T-helper 1 cell treated with Interleukin-12 subunit alpha and Interleukin-12 subunit beta and Interleukin-4 antibody, amounts not matched to agents 30 μg/mL and 1 μg/mL, for 36 hours (primary cell): ENCODE data around the gene NF1.
A peak's percentile ranks its signal among the peaks of the same experiment; 100 is the strongest.
"Not testable (repeated sequence)": the region's sequence is repeated elsewhere in the genome, so short reads cannot be mapped to it uniquely, and the experiment has no call there.

Source experiments
- H3K27ac Mint-ChIP-seq: one replicate; pipeline ENCODE4 v1.8.0; 2021; ENCODE audit warnings: mild to moderate bottlenecking, mixed read lengths
- H3K27me3 Mint-ChIP-seq: one replicate; pipeline ENCODE4 v1.8.0; 2021; ENCODE audit warnings: low read depth, mixed read lengths
- H3K36me3 Mint-ChIP-seq: one replicate; pipeline ENCODE4 v1.8.0; 2021; ENCODE audit warnings: low read depth, mixed read lengths
- H3K4me1 Mint-ChIP-seq: one replicate; pipeline ENCODE4 v1.8.0; 2021; ENCODE audit warnings: low read depth, mixed read lengths
- H3K4me3 Mint-ChIP-seq: one replicate; pipeline ENCODE4 v1.8.0; 2021; ENCODE audit warnings: mild to moderate bottlenecking, moderate library complexity, mixed read lengths
- H3K9me3 Mint-ChIP-seq: one replicate; pipeline ENCODE4 v1.8.0; 2021; ENCODE audit warnings: mixed read lengths

NF1 gene, protein sequence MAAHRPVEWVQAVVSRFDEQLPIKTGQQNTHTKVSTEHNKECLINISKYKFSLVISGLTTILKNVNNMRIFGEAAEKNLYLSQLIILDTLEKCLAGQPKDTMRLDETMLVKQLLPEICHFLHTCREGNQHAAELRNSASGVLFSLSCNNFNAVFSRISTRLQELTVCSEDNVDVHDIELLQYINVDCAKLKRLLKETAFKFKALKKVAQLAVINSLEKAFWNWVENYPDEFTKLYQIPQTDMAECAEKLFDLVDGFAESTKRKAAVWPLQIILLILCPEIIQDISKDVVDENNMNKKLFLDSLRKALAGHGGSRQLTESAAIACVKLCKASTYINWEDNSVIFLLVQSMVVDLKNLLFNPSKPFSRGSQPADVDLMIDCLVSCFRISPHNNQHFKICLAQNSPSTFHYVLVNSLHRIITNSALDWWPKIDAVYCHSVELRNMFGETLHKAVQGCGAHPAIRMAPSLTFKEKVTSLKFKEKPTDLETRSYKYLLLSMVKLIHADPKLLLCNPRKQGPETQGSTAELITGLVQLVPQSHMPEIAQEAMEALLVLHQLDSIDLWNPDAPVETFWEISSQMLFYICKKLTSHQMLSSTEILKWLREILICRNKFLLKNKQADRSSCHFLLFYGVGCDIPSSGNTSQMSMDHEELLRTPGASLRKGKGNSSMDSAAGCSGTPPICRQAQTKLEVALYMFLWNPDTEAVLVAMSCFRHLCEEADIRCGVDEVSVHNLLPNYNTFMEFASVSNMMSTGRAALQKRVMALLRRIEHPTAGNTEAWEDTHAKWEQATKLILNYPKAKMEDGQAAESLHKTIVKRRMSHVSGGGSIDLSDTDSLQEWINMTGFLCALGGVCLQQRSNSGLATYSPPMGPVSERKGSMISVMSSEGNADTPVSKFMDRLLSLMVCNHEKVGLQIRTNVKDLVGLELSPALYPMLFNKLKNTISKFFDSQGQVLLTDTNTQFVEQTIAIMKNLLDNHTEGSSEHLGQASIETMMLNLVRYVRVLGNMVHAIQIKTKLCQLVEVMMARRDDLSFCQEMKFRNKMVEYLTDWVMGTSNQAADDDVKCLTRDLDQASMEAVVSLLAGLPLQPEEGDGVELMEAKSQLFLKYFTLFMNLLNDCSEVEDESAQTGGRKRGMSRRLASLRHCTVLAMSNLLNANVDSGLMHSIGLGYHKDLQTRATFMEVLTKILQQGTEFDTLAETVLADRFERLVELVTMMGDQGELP (N-terminal part only)

GRCh38 chr17:31094600-31095235 is at the start of gene NF1:
Gene NF1, plus strand, starts transcription at chr17:31094977. Its CDS starts 333 bp downstream, at chr17:31095310.
- Mint-ChIP-seq H3K36me3 (no peaks in the 10 kb centered on the region), H3K9me3 (no peaks in the 10 kb centered on the region), H3K27me3 (no peaks in the 10 kb centered on the region), H3K4me3 (peak within 1 kb of the TSS; percentile 97), H3K27ac (peak within 1 kb of the TSS; percentile 92), H3K4me1 (peaks cover 18% of the 10 kb centered on the region)

GRCh38 chr17:31046856-31047425 is 47.8 kb upstream of the NF1 start:
- H3K27me3 Mint-ChIP-seq, result peaks cover 13% of the 10 kb centered on the region
- H3K36me3 Mint-ChIP-seq, H3K9me3 Mint-ChIP-seq, H3K4me3 Mint-ChIP-seq, H3K4me1 Mint-ChIP-seq, H3K27ac Mint-ChIP-seq: not testable (repeated sequence)

DNA sequence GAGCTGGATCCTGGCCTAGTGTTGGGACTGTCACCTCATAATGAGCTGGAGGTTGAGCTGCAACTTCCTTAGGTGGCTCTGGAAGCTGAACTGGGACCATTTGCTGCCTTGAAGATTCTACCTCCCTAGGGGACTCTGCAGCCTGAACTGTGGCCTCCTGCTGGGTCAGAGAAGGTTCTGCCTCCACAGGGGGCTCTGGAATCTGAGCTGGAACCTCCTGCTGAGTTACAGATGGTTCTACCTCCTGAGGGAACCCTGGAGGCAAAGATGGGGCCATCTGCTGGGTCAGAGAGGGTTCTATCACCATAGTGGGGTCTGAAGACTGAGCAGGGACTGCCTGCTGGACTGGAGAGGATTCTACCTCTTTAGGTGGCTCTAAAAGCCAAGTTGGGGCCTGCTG is 46.6 kb upstream of the NF1 start:
- Mint-ChIP-seq H3K4me3 (no peak overlapping the region), H3K4me1 (peaks cover 13% of the 10 kb centered on the region), H3K27ac (no peak overlapping the region), H3K9me3 (peaks cover 8% of the 10 kb centered on the region), H3K36me3 (peaks cover 1% of the 10 kb centered on the region), H3K27me3 (peaks cover 7% of the 10 kb centered on the region)

DNA sequence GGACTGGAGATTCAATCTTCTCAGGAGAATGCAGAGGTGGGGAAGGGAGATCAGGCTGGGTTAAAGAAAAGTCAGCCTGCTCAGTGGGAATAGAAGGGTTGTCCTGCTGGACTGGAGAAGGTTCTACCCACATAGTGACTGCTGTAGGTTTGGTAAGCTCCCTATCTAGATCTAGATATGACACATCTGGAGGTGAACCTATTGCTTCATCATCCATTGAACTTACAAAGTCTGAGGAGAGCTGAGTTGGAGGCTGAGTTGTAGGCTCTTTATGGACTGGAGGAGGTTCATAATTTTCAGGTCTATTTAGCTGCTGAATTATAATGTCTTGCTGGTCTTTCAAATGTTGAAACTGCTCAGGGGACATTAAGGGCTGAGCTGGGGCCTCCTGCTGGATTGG is 46.0 kb upstream of the NF1 start:
- no peak overlapping the region for H3K27ac Mint-ChIP-seq
- peaks cover 4% of the 10 kb centered on the region for H3K27me3 Mint-ChIP-seq
- H3K9me3 Mint-ChIP-seq, result peaks cover 8% of the 10 kb centered on the region
- H3K4me3 Mint-ChIP-seq, result no peak overlapping the region
- peaks cover 1% of the 10 kb centered on the region for H3K36me3 Mint-ChIP-seq
- peaks cover 13% of the 10 kb centered on the region for H3K4me1 Mint-ChIP-seq

GRCh38 chr17:31050948-31051347 is 43.8 kb upstream of the NF1 start:
- no peak overlapping the region for H3K4me3 Mint-ChIP-seq
- no peaks in the 10 kb centered on the region for H3K27me3 Mint-ChIP-seq
- H3K9me3 Mint-ChIP-seq, result peaks cover 8% of the 10 kb centered on the region
- H3K27ac Mint-ChIP-seq, result no peak overlapping the region
- H3K36me3 Mint-ChIP-seq, result peaks cover 1% of the 10 kb centered on the region
- H3K4me1 Mint-ChIP-seq, result peaks cover 13% of the 10 kb centered on the region

- H3K36me3 Mint-ChIP-seq, result peaks cover 1% of the 10 kb centered on the region
- peaks cover 13% of the 10 kb centered on the region for H3K4me1 Mint-ChIP-seq
- no peaks in the 10 kb centered on the region for H3K27me3 Mint-ChIP-seq
- no peak overlapping the region for H3K27ac Mint-ChIP-seq
- peaks cover 8% of the 10 kb centered on the region for H3K9me3 Mint-ChIP-seq
- no peak overlapping the region for H3K4me3 Mint-ChIP-seq
Observed at GRCh38 chr17:31051506-31051905, 43.3 kb upstream of the NF1 start.

GRCh38 chr17:31052187-31052889 is 42.4 kb upstream of the NF1 start:
- Mint-ChIP-seq H3K4me3 (no peak overlapping the region), H3K27ac (peak overlapping the region; percentile 78), H3K9me3 (peaks cover 8% of the 10 kb centered on the region), H3K36me3 (peaks cover 1% of the 10 kb centered on the region), H3K4me1 (peaks cover 13% of the 10 kb centered on the region), H3K27me3 (no peaks in the 10 kb centered on the region)

DNA sequence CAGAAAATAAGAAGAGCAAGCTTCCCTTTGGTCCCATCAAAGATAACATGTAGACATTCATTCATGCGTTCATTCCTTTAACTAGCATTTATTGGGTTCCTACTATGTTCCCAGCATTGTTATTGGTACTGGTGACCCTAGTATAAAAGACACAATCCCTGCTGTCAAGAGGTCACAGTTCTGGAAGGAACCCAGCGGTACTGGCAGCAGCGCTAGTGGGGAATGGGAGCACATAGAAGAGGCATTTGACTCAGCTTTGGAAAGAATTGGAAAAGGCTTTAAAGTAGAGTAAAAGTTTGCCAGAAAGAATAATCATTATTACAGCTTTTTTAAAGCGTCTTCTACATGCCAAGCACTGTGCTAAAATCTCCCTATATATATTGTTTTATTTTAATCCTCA is 41.7 kb upstream of the NF1 start:
- H3K4me3 Mint-ChIP-seq, result no peak overlapping the region
- H3K27ac Mint-ChIP-seq, result no peak overlapping the region
- H3K9me3 Mint-ChIP-seq, result peaks cover 8% of the 10 kb centered on the region

GRCh38 chr17:31054761-31055160 is 40.0 kb upstream of the NF1 start:
- H3K27ac Mint-ChIP-seq, result no peak overlapping the region
- H3K9me3 Mint-ChIP-seq, result peaks cover 8% of the 10 kb centered on the region
- H3K4me1 Mint-ChIP-seq, result peaks cover 13% of the 10 kb centered on the region
- peaks cover 1% of the 10 kb centered on the region for H3K36me3 Mint-ChIP-seq
- H3K27me3 Mint-ChIP-seq, result no peaks in the 10 kb centered on the region
- no peak overlapping the region for H3K4me3 Mint-ChIP-seq

More for the DNA sequence above, 41.7 kb upstream of the NF1 start:
- no peaks in the 10 kb centered on the region for H3K27me3 Mint-ChIP-seq
- peaks cover 13% of the 10 kb centered on the region for H3K4me1 Mint-ChIP-seq
- H3K36me3 Mint-ChIP-seq, result peaks cover 1% of the 10 kb centered on the region

DNA sequence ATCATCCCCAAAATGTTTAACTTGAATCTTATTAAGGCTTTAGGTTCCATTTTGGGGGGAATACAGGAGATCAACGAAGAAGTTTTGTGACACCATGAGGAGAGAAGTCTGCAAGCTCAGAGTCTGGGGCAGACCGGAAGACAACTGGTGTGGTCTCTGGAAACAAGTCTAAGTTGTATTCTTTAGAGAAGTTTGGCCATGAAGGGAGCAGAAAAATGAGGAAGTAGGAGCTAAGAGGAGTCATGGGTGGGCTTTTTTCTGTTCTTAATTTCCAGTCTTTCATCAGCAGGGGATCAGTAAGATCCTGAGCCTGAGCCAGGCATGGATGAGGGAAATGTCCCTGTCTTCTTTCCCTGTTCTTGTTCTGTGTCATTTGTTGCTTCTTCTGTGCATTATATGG is 35.8 kb upstream of the NF1 start:
- peaks cover 2% of the 10 kb centered on the region for H3K4me1 Mint-ChIP-seq
- no peak overlapping the region for H3K27ac Mint-ChIP-seq
- H3K9me3 Mint-ChIP-seq, result no peaks in the 10 kb centered on the region
- no peaks in the 10 kb centered on the region for H3K27me3 Mint-ChIP-seq
- H3K36me3 Mint-ChIP-seq, result no peaks in the 10 kb centered on the region
- no peak overlapping the region for H3K4me3 Mint-ChIP-seq

DNA sequence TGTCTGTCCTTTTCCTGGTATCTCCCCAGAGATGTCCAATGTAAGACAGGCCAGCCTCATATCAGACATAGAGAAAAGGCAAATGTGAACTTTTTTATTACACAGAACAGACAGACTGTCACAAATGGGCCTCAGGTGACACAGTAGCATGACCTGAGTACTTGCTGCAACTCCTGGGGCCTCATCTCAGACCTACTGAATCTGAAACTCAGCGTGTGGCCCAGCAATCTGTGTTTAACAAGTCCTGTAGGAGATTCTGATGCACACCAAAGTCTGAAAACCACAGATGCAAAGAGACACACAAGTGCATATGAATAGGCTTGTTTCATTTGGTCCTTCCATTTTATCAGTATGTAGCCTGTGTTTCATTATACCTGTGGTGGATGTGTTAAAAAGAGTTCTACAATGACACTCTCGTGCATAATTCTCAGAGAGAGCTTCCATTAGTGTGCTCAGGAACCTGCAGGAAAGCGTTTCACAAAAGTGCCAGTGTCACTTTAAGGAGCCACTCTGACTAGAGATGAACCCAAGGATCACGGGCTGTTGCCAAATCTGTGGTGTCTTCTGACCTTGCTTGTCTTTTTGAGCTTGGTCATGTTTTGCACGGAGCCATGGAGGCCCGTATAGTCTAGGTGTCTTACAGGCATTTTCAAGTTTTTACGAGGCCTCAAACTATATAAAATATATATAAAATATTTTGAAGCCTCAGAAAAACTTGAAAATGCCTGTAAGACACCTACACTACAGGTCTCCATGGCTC is 33.8 kb upstream of the NF1 start:
- Mint-ChIP-seq H3K4me3 (no peak overlapping the region), H3K36me3 (no peaks in the 10 kb centered on the region), H3K4me1 (peaks cover 2% of the 10 kb centered on the region), H3K27ac (no peak overlapping the region), H3K27me3 (peaks cover 6% of the 10 kb centered on the region), H3K9me3 (no peaks in the 10 kb centered on the region)

- peaks cover 6% of the 10 kb centered on the region for H3K27me3 Mint-ChIP-seq
- no peak overlapping the region for H3K4me3 Mint-ChIP-seq
- H3K27ac Mint-ChIP-seq, result no peak overlapping the region
- no peaks in the 10 kb centered on the region for H3K9me3 Mint-ChIP-seq
- no peaks in the 10 kb centered on the region for H3K36me3 Mint-ChIP-seq
- peaks cover 2% of the 10 kb centered on the region for H3K4me1 Mint-ChIP-seq
Observed at GRCh38 chr17:31061678-31062077, 33.1 kb upstream of the NF1 start.

DNA sequence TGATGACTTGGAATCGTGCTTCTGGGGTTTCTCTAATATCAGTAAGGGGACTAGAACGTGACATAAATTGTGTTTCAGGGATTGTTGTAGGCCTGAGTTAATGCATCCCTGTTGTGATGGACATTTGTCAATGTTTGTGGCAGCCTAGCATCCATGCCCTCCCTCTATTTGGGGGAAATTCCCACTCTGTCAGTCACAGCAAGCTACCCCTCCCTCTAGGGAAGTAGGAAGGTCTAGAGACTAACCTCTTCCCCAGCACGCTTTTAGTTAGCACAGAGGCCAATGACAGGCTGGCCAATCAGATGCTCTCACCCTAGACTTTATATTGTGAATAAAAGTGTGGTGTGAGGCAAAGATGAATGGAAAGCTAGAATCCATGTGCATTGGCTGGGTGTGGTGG is 32.4 kb upstream of the NF1 start:
- Mint-ChIP-seq H3K4me1 (peaks cover 2% of the 10 kb centered on the region), H3K27ac (no peak overlapping the region), H3K9me3 (no peaks in the 10 kb centered on the region), H3K27me3 (peaks cover 6% of the 10 kb centered on the region), H3K4me3 (no peak overlapping the region), H3K36me3 (no peaks in the 10 kb centered on the region)
